ENCODE measurements around the gene DIS3L2.
"Not testable (repeated sequence)": the region's sequence is repeated elsewhere in the genome, so short reads cannot be mapped to it uniquely, and the experiment has no call there.

Gene DIS3L2

DNA sequence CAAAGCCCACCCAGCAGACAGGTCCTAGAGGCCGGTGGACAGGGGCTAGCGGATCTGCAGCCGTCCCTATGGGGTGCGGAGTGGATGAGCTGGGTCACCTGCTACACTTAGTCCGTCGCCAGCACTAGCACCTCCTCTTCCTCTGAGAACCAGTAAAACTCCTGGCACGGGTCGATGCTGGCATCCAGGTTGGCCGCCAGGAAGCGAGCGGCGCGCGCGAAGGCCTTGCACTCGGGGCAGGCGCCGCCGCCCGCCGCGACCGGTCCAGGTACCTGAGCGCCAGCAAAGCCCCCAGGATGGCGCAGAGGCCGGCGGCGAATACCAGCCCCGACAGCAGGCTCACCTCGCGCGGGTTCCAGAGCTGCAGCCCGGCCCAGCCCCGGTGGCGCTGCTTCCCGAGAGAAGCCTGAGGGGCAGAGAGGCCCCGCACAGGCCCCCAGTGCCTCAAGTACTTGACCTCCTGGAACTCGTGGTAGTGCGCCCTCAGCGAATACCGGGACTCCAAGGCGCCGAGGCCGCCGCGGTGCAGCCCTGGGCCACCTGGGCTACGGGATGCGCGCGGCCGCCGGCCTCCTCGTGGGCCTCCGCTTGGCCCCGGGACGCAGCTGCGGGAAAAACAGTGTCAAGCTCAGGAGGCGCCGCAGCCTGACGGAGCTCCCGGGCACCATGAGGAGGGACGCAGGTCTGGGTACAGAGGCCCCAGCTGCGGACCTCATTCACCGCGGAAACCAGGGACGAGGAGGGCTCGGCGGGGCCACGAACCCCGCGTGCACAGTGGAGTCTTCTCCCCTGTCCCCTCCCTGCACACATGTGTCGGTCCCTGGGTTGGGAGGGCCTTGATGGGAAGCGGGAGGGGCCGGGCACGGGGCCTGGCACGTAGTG lies 389.5 kb downstream of the DIS3L2 start:
- DNase-seq (ENCODE audit: low read depth): no peak

DNA sequence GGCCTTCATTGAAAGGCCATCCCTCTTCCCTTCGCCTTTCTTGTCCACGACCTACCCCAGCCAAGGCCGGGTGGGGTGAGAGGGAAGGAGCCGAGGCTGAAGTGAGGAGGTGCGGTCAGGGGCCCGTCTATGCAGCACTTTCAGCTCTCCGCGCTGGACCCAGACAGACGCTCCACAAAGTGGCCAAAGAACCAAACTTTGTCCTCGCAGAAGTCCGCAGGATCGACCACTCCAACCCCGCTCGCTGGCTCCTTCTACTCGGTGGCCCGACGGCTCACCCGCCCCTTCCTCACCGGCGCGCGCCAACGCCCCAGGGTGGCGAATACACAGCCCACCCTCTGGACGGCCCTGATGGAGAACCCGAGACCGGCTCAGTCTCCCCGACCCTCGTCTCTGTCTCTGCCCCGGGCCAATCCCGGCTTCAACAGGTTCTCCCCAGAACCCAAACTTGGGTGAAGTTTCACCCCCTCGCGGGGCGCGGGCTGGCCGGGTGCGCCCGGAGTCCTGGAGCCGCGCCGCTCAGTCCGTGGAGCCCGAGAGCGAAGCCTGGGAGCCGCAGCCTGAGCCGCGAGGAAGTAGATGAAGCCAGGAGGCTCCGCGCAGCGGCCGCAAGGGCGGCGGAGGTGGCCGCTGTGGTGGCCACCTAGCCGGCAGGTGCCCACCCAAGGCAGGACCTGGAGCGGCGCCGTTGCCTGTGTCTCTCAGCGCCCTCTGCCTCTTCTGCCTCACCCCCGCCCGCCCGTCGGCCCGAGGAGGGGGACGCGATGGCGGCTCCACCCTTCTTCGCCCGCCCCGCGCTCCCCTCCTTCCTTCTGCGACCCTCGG lies 390.4 kb downstream of the DIS3L2 start:
- DNase-seq (ENCODE audit: low read depth): no peak

- no peak for DNase-seq (ENCODE audit: low read depth)
These were observed 391.1 kb downstream of the DIS3L2 start for GRCh38 chr2:232352511-232353091.

DNA sequence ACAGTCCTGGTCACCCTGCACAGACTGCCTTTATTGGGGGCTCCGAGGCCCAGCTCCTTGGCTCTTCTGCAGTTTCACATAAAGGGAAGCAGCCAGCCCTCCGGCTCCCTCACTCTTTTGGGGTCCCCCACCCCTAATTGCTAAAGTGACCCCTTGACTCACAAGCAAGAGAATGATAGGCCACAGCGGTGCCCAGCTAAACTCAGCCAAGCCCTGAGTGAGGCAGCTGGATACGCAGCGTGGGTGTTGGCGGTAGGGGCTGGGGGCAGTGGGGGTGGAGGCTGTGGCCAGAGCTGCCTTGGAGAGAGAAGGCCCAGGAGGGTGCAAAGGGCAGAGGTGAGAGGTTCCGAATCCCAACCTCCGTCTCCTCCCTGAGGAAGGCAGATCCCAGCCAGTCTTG lies 391.6 kb downstream of the DIS3L2 start:
- no peak for DNase-seq (ENCODE audit: low read depth)

GRCh38 chr2:232353660-232354059 lies 392.1 kb downstream of the DIS3L2 start:
- DNase-seq (ENCODE audit: low read depth): no peak

DNA sequence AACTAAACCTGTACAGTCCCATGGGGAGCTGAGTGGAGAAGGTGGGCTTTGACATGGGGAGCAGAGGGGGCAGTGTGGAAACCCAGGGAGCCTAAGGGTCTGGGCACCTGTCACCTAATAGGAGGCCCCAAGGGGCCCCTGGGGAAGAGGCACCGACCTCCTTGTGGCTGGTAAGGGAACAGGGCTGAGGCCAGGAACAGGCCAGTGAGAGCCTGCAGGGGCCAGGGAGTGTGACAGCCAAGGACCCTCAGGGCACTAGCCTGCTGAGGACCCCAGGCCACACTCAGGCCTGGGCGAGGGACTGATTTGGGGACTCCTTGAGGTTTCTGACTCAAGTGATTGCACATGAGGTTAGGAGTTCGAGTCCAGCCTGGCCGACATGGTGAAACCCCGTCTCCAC lies 392.6 kb downstream of the DIS3L2 start:
- DNase-seq (ENCODE audit: low read depth): no peak

GRCh38 chr2:232361646-232362045 lies 400.1 kb downstream of the DIS3L2 start:
- DNase-seq (ENCODE audit: low read depth): no peak

DNA sequence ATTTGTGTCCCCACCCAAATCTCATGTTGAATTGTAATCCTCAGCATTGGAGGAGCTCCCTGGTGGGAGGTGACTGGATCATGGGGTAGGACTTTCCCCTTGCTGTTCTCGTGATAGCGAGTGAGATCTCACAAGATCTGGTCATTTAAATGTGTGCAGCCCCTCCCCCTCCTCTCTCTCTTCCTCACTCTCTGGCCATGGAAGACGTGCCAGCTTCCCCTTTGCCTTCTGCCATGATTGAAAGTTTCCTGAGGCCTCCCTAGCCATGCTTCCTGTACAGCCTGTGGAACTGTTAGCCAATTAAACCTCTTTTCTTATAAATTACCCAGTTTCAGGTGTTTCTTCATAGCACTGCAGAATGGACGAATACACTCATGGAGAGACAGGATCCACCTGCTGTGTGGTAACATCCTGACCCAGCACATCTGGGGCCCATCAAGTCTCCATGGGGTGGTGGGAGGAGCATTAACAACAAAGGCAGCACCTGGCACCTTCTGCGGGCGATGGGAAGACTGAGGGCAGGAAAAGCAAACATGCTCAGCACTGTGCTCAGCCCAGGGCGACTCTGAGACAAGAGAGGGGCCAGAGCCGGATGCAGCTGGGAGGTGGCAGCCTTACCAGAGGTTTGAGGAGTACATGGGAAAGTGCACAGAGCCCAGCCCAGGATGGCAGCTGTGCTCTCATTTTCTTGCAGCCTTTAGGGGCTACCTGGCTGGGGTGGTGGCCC lies 400.8 kb downstream of the DIS3L2 start:
- DNase-seq (ENCODE audit: low read depth): no peak

DNA sequence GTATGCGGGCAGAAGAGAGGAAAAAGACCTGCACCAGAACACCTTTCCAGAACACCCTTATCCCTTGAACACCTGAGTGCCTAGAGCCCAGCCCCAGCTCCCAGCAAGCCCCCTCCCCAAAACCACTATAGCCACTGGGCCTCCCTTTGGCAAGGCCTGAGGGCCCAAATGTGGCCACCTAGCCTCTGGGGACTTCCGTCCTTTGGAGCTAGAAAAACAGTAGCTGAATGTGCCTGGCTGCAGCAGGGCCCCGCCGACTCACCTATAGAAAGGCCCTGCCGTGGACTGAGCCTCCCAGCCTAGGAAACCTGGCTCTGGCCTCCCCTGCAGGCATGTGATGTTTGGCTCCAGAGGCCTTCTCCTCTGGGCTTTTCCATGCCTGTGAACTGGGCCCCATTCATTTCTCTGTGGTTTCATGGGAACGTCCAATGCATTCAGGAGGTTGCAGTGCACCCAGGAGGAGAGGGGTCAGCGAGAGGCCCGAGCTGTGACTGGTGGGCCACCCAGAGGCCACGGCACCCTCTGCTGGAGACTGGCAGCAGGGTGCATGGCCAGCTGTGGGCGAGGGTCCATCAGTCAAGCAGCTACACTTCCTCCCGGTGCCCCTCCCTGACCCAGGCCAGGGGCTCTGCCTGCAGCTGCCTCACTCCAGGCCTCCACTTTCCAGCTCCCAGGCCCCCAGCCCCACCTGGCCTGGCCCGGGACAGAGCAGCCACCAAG lies 401.7 kb downstream of the DIS3L2 start:
- not testable (repeated sequence) for DNase-seq (ENCODE audit: low read depth)

GRCh38 chr2:232363784-232364615 lies 402.5 kb downstream of the DIS3L2 start:
- DNase-seq (ENCODE audit: low read depth): no peak

DNA sequence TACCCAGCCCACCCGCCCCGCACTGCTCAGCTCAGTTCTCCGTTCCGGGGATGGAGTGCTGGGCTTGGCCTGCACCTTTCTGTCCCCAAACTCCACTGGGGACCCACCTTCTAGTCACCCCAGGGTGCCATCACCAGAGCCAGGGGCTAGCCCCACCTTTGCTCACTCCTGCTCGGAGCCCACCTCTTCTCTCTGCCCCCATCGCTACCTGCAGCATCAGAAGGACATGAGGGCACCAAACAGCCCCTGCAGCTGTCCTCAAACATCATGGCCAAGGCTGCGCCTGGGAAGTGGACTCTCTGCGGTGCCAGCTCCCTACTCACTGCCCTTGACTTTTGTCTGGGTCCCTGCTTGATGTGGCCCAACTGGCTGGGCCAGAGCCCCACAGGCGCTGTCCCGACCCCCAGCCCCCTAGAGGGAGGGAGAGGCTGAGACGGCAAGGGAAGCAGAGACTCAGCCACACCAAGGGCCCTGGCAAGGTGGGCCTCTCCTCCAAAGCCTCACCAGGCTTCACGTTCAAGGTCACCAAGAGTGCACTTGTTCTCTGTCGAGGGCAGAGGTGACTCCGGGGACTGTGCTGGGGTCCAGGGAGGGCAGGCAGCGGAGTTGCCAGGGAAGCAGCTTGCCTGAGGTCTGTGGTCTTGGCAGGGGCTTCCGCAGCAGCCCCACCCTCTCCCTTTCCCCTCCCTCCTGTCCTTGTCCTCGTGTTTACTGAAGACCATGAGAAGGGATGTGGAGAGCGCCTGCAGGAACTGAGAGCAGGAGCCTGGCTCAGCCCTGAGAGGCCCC lies 403.5 kb downstream of the DIS3L2 start:
- DNase-seq (ENCODE audit: low read depth): not testable (repeated sequence)

- no peak for DNase-seq (ENCODE audit: low read depth)
These were observed 404.3 kb downstream of the DIS3L2 start for GRCh38 chr2:232365621-232366321.

DNA sequence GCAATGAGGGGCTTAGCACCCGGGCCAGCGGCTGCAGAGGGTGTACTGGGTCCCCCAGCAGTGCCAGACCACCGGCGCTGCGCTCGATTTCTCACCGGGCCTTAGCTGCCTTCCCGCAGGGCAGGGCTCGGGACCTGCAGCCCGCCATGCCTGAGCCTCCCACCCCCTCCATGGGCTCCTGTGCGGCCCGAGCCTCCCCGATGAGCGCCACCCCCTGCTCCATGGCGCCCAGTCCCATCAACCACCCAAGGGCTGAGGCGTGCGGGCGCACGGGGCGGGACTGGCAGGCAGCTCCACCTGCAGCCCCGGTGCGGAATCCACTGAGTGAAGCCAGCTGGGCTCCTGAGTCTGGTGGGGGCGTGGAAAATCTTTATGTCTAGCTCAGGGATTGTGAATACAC lies 404.9 kb downstream of the DIS3L2 start:
- DNase-seq (ENCODE audit: low read depth): not testable (repeated sequence)

- no peak for DNase-seq (ENCODE audit: low read depth)
These were observed 405.5 kb downstream of the DIS3L2 start for GRCh38 chr2:232367016-232367415.

DNA sequence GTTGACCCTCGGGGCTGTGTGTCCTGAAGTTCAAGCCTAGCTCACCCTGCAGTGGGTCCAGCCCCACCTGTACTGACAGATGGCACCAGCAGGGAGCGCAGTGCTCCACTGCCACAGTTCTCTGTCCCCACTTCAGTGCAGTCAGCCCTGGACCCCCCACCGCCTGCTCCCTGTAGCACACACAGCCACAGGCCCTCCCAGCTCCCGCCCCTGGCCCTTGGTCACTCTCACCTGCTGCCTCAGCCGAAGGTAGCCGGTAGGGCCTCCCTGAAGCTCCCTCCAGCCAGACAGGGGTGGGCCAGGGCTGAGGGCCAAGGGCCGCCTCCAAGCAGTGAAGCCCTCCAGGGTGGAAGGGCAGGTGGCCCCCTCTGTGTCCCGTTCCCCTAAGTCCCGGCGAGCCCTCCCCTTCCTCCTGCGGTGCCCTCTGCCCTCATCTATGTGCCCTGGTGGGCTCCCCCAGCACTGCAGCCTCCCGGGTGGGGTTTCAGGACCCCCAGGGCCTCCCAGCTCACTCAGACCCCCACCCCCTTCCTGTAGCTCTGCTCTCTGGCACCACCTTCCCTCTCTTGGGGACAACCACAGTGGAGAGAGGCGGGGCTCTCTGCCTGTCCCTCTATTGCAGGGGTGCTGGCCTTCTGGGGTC lies 406.2 kb downstream of the DIS3L2 start:
- no peak for DNase-seq (ENCODE audit: low read depth)

GRCh38 chr2:232368311-232368731 lies 406.8 kb downstream of the DIS3L2 start:
- DNase-seq (ENCODE audit: low read depth): no peak

DNA sequence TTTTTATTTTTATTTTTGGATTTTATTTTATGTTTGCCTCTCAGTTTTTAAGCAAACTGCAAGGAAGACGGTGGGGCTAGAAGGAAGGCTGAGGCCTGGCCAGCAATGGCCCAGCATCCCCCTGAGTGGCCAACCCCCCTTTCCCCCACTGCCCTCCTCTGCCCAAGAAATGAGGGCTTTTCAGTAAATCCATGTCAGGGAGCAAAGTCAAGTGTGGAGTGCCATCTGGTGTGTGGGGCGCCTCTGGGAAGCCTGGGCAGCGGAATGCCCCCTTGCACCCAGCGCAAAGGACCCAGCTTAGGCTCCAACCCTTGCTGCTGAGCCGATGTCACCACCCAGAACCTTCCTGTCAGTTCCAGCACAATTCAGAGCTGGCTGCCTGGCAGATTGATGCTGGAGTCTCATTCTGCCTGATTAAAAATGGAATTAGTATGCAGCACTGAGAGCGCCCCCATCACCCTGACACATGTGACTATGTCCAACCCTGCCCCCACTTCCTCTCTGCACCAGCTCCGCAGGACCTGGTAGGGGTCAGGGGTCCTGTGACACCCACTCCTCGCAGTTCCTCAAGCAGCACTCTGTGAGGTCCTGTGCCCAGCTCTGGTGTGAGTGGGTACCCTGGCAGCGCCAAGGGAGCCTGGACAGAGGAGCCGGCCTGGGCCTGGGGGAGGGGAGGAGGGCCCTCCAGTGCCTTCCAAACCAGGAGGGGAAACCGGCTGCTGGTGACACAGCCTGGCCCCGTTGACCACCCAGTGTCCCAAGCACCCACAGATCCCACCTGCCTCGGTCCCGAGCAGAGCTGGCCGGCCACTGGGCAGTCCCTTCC lies 407.8 kb downstream of the DIS3L2 start:
- no peak for DNase-seq (ENCODE audit: low read depth)

DNA sequence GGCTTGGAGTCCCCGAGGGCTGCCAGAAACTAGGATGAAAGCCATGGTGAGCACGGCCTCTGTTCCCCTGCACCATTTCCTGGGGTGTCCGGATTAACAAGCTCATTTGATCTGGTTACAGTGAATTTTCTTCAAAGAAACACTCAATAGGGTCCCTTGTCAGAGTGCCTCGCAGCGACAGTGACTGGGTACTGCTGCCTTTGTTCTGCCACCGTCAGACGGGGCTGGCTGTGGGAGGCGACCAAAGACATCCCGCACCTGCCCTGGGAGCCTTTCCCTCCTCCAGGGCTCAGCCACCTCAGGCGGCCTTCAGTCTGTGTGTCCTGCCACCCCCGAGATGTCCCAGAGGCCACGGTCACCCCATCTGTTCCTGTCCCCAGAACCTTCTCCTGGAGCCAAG lies 408.5 kb downstream of the DIS3L2 start:
- not testable (repeated sequence) for DNase-seq (ENCODE audit: low read depth)

All from fibroblast of the conjunctiva (primary cell).